Neural crest cell (in vitro differentiated cells): Measurements from ENCODE around the gene ALDH1B1. TPM values are rescaled to one million over a fixed set of nuclear protein-coding genes. Genes with fewer than 3 reads are reported as not detected.
A peak's percentile ranks its signal among the peaks of the same experiment; 100 is the strongest.

Source experiments
- DNase-seq: peaks from one replicate; pipeline ENCODE4 v3.0.0; 2021; ENCODE audit warnings: low read depth, mixed read lengths, low spot score
- H3K27ac Mint-ChIP-seq: one replicate; pipeline ENCODE4 v1.8.0; 2021; ENCODE audit warnings: mild to moderate bottlenecking, mixed read lengths; ENCODE audit not compliant: unreplicated experiment
- H3K27me3 Mint-ChIP-seq: 2 replicates; pipeline ENCODE4 v1.8.0; 2021; ENCODE audit warnings: low read depth, mild to moderate bottlenecking, mixed read lengths
- H3K36me3 Mint-ChIP-seq: 2 replicates; pipeline ENCODE4 v1.8.0; 2021; ENCODE audit warnings: low read depth, mild to moderate bottlenecking, mixed read lengths
- H3K4me1 Mint-ChIP-seq: 2 replicates; pipeline ENCODE4 v1.8.0; 2021; ENCODE audit warnings: mixed read lengths
- H3K4me3 Mint-ChIP-seq: one replicate; pipeline ENCODE4 v1.8.0; 2021; ENCODE audit warnings: mild to moderate bottlenecking, mixed read lengths
- H3K9me3 Mint-ChIP-seq: 2 replicates; pipeline ENCODE4 v1.8.0; 2021; ENCODE audit warnings: mixed read lengths
- total RNA-seq: library from RNA; stranded (reverse); gene quantifications from 2 replicates; pipeline ENCODE4 v1.2.1, GENCODE V29; 2021
- TF ChIP-seq, protein P1 (sequence below): fragments of 200-600 bp; sonication (generic); conservative IDR thresholded peaks from 2 replicates; pipeline ENCODE4 v1.5.0; 2021; ENCODE audit warnings: antibody characterized with exemption, mild to moderate bottlenecking

Gene ALDH1B1
- total RNA-seq, 1 donor from 2014 or later: 32.9 TPM

GRCh38 chr9:38406476-38407186 lies 14.1 kb downstream of the ALDH1B1 start:
- Mint-ChIP-seq H3K27ac (no peak overlapping the region), H3K9me3 (no peaks in the 10 kb centered on the region), H3K4me3 (no peak overlapping the region), H3K36me3 (no peaks in the 10 kb centered on the region), H3K27me3 (no peaks in the 10 kb centered on the region), H3K4me1 (peaks cover 4% of the 10 kb centered on the region)
- TF ChIP-seq, protein P1, sequence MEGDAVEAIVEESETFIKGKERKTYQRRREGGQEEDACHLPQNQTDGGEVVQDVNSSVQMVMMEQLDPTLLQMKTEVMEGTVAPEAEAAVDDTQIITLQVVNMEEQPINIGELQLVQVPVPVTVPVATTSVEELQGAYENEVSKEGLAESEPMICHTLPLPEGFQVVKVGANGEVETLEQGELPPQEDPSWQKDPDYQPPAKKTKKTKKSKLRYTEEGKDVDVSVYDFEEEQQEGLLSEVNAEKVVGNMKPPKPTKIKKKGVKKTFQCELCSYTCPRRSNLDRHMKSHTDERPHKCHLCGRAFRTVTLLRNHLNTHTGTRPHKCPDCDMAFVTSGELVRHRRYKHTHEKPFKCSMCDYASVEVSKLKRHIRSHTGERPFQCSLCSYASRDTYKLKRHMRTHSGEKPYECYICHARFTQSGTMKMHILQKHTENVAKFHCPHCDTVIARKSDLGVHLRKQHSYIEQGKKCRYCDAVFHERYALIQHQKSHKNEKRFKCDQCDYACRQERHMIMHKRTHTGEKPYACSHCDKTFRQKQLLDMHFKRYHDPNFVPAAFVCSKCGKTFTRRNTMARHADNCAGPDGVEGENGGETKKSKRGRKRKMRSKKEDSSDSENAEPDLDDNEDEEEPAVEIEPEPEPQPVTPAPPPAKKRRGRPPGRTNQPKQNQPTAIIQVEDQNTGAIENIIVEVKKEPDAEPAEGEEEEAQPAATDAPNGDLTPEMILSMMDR: no peak
- no peak for DNase-seq

- Mint-ChIP-seq H3K4me3 (no peak overlapping the region), H3K4me1 (no peaks in the 10 kb centered on the region), H3K27ac (peak overlapping the region; percentile 76), H3K36me3 (no peaks in the 10 kb centered on the region), H3K27me3 (no peaks in the 10 kb centered on the region), H3K9me3 (no peaks in the 10 kb centered on the region)
- TF ChIP-seq, protein P1: no peak
- no peak for DNase-seq
Observed at GRCh38 chr9:38408719-38409118, 16.2 kb downstream of the ALDH1B1 start.

DNA sequence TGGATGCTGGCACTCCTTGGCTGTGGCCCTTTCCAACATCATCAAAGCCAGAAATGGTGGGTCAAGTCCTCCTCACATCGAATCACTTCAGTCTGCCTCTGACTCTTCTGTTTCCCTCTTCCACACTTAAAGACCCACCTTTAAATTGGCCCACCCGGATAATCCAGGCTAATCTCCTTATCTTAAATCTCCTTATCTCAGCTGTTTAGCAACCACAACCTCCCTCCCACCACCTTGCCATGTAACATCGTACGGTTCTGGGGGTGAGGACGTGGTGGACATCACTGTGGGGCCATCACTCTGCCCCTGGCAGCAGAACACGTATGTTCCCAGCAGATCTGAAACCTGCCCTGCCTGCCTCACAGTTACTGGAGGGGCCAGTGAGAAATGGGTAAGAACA lies 20.2 kb downstream of the ALDH1B1 start:
- no peak overlapping the region for H3K27ac Mint-ChIP-seq
- H3K36me3 Mint-ChIP-seq: no peaks in the 10 kb centered on the region
- H3K4me3 Mint-ChIP-seq: no peak overlapping the region
- H3K27me3 Mint-ChIP-seq: peaks cover 10% of the 10 kb centered on the region
- no peaks in the 10 kb centered on the region for H3K9me3 Mint-ChIP-seq
- no peak for DNase-seq
- H3K4me1 Mint-ChIP-seq: peaks cover 14% of the 10 kb centered on the region
- TF ChIP-seq, protein P1: no peak

DNA sequence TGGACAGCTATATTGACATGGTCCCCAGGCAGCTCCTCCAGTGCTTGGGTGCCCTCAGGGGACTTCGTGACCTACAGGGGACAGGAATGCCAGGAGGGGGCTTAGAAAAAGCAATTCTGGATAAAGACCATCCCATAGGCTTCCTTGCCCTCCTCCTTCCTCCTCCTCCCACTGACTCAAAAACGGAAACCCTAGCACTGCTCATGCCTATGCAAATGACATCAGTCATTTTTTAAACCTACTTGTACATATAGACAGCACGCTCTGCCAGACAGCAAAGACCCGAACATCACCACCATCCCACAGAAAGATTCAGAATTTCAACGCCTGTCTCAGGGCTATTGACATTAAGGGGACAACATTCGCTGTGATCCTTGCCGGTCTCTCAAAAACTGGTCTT lies 20.8 kb downstream of the ALDH1B1 start:
- H3K4me1 Mint-ChIP-seq: peaks cover 14% of the 10 kb centered on the region
- no peaks in the 10 kb centered on the region for H3K9me3 Mint-ChIP-seq
- H3K4me3 Mint-ChIP-seq: no peak overlapping the region
- no peak for DNase-seq
- no peaks in the 10 kb centered on the region for H3K36me3 Mint-ChIP-seq
- no peak overlapping the region for H3K27ac Mint-ChIP-seq
- TF ChIP-seq, protein P1: no peak
- H3K27me3 Mint-ChIP-seq: peaks cover 10% of the 10 kb centered on the region

DNA sequence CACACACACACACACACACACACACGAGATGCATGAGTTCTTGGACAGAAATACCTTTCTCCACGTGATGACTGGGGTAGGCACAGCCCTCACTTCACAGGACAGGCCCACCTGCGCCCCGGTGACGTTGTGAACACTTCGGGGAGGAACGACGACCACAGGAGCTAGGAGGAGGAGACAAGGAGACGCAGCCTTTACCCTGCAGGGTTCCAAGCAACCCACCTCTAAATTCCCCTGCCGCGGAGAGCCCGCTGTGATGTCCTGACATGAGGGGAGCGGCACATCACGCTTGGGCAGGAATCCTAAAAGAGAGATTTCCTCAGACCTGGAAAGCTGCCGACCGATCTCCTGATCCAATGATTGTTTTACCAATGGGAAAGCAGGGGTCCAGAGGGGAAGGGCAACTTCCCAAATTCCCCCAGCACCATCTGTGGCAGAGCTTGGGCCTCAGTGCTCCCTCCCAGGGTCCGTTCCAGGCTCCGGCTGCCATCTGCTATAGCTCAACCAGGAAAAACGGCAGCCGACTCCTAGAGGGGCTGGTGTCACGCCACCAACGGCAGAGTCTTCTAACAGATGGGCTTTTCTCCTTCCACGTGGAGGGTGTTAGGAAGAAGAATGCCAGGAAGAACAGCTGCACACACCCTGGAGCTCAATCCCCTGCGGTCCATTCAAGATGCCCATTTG lies 21.7 kb downstream of the ALDH1B1 start:
- H3K4me3 Mint-ChIP-seq: no peak overlapping the region
- no peaks in the 10 kb centered on the region for H3K36me3 Mint-ChIP-seq
- H3K4me1 Mint-ChIP-seq: peaks cover 22% of the 10 kb centered on the region
- no peak overlapping the region for H3K27ac Mint-ChIP-seq
- H3K27me3 Mint-ChIP-seq: peaks cover 13% of the 10 kb centered on the region
- TF ChIP-seq, protein P1: no peak
- H3K9me3 Mint-ChIP-seq: no peaks in the 10 kb centered on the region
- DNase-seq: no peak
